ENCODE data around the gene TRMT10B. TPM values are rescaled to one million over a fixed set of nuclear protein-coding genes. Genes with fewer than 3 reads are reported as not detected.

The TRMT10B gene
- total RNA-seq, 1 donor from 2014 or later: 4.2 TPM

GRCh38 chr9:37715991-37716505, 37.6 kb upstream of the TRMT10B start:
- Histone ChIP-seq H3K9ac (ENCODE audit: low read length) (no peak overlapping the region), H3K4me1 (ENCODE audit: insufficient read depth, low read length) (no peaks in the 10 kb centered on the region), H3K36me3 (ENCODE audit: insufficient read depth, low read length) (no peaks in the 10 kb centered on the region), H3K27me3 (ENCODE audit: insufficient read depth, low read length) (peaks cover 15% of the 10 kb centered on the region), H3K9me3 (ENCODE audit: insufficient read depth, low read depth, low read length) (no peaks in the 10 kb centered on the region), H3K27ac (ENCODE audit: low read depth, low read length) (no peak overlapping the region), H2AFZ (ENCODE audit: low read depth, low read length) (no peak overlapping the region), H3K79me2 (ENCODE audit: insufficient read depth, low read length) (no peaks in the 10 kb centered on the region), H3K4me2 (ENCODE audit: low read length) (no peak overlapping the region), H3K4me3 (ENCODE audit: insufficient read depth, low read depth, low read length) (no peak overlapping the region), H4K20me1 (ENCODE audit: insufficient read depth, low read length) (no peaks in the 10 kb centered on the region)
- no peaks in the 10 kb centered on the region for H3K4me1 Mint-ChIP-seq (ENCODE audit: low read depth, unreplicated experiment)
- H3K27ac Mint-ChIP-seq (ENCODE audit: unreplicated experiment): no peak overlapping the region
- FAIRE-seq: no peak
- H3K27me3 Mint-ChIP-seq (ENCODE audit: low read depth, unreplicated experiment): peaks cover 6% of the 10 kb centered on the region
- DNase-seq (ENCODE audit: low read depth): no peak
- H3K36me3 Mint-ChIP-seq (ENCODE audit: low read depth, unreplicated experiment): no peaks in the 10 kb centered on the region
- no peaks in the 10 kb centered on the region for H3K9me3 Mint-ChIP-seq (ENCODE audit: unreplicated experiment)
- TF ChIP-seq EZH2 (IDR thresholded peaks at IDR 0.05; ENCODE audit: insufficient read depth, low read length): no peak
- TF ChIP-seq, protein P1, sequence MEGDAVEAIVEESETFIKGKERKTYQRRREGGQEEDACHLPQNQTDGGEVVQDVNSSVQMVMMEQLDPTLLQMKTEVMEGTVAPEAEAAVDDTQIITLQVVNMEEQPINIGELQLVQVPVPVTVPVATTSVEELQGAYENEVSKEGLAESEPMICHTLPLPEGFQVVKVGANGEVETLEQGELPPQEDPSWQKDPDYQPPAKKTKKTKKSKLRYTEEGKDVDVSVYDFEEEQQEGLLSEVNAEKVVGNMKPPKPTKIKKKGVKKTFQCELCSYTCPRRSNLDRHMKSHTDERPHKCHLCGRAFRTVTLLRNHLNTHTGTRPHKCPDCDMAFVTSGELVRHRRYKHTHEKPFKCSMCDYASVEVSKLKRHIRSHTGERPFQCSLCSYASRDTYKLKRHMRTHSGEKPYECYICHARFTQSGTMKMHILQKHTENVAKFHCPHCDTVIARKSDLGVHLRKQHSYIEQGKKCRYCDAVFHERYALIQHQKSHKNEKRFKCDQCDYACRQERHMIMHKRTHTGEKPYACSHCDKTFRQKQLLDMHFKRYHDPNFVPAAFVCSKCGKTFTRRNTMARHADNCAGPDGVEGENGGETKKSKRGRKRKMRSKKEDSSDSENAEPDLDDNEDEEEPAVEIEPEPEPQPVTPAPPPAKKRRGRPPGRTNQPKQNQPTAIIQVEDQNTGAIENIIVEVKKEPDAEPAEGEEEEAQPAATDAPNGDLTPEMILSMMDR (IDR thresholded peaks at IDR 0.05; ENCODE audit: insufficient read depth, low read depth, low read length): no peak
- H3K4me3 Mint-ChIP-seq (ENCODE audit: unreplicated experiment): no peak overlapping the region

- Histone ChIP-seq H3K36me3 (ENCODE audit: insufficient read depth, low read length) (no peaks in the 10 kb centered on the region), H3K9ac (ENCODE audit: low read length) (no peak overlapping the region), H3K27me3 (ENCODE audit: insufficient read depth, low read length) (peaks cover 11% of the 10 kb centered on the region), H3K4me3 (ENCODE audit: insufficient read depth, low read depth, low read length) (no peak overlapping the region), H3K79me2 (ENCODE audit: insufficient read depth, low read length) (no peaks in the 10 kb centered on the region), H3K4me2 (ENCODE audit: low read length) (no peak overlapping the region), H3K4me1 (ENCODE audit: insufficient read depth, low read length) (no peaks in the 10 kb centered on the region), H3K27ac (ENCODE audit: low read depth, low read length) (no peak overlapping the region), H3K9me3 (ENCODE audit: insufficient read depth, low read depth, low read length) (no peaks in the 10 kb centered on the region), H4K20me1 (ENCODE audit: insufficient read depth, low read length) (no peaks in the 10 kb centered on the region), H2AFZ (ENCODE audit: low read depth, low read length) (no peak overlapping the region)
- Mint-ChIP-seq H3K4me1 (ENCODE audit: low read depth, unreplicated experiment) (no peaks in the 10 kb centered on the region), H3K27ac (ENCODE audit: unreplicated experiment) (no peak overlapping the region), H3K36me3 (ENCODE audit: low read depth, unreplicated experiment) (no peaks in the 10 kb centered on the region), H3K27me3 (ENCODE audit: low read depth, unreplicated experiment) (peaks cover 7% of the 10 kb centered on the region), H3K9me3 (ENCODE audit: unreplicated experiment) (no peaks in the 10 kb centered on the region), H3K4me3 (ENCODE audit: unreplicated experiment) (no peak overlapping the region)
- no peak for TF ChIP-seq EZH2 (IDR thresholded peaks at IDR 0.05; ENCODE audit: insufficient read depth, low read length)
- TF ChIP-seq, protein P1 (IDR thresholded peaks at IDR 0.05; ENCODE audit: insufficient read depth, low read depth, low read length): no peak
- DNase-seq (ENCODE audit: low read depth) (no peak), FAIRE-seq (no peak)
Measured at GRCh38 chr9:37719526-37719925, 34.1 kb upstream of the TRMT10B start.

DNA sequence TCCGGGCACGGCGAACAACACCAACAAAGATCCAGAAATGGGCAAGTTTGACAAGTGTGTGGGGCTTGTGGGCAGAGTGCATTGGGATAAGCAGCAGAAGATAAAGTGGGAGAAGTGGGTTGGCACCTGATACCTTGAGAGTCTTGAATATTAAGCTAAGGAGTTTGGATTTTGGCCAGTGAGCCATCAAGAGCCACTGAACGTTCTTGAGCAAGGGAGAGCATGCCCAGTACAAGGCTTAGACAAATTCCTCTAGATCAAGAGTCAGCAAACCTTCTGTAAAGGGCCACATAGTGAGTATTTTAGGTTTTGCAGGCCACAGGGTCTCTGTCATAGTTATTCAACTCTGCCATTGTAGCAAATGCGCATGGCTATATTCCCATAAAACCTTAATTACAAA, 26.6 kb upstream of the TRMT10B start:
- H3K27ac Mint-ChIP-seq (ENCODE audit: unreplicated experiment): no peak overlapping the region
- H3K4me3 Mint-ChIP-seq (ENCODE audit: unreplicated experiment): no peak overlapping the region
- no peaks in the 10 kb centered on the region for H3K9me3 ChIP-seq (ENCODE audit: insufficient read depth, low read depth, low read length)
- no peak overlapping the region for H3K9ac ChIP-seq (ENCODE audit: low read length)
- no peaks in the 10 kb centered on the region for H4K20me1 ChIP-seq (ENCODE audit: insufficient read depth, low read length)
- H3K36me3 ChIP-seq (ENCODE audit: insufficient read depth, low read length): no peaks in the 10 kb centered on the region
- peaks cover 11% of the 10 kb centered on the region for H3K27me3 ChIP-seq (ENCODE audit: insufficient read depth, low read length)
- H3K4me1 ChIP-seq (ENCODE audit: insufficient read depth, low read length): no peaks in the 10 kb centered on the region
- H3K4me3 ChIP-seq (ENCODE audit: insufficient read depth, low read depth, low read length): no peak overlapping the region
- H3K27me3 Mint-ChIP-seq (ENCODE audit: low read depth, unreplicated experiment): peaks cover 22% of the 10 kb centered on the region
- DNase-seq (ENCODE audit: low read depth) (no peak), FAIRE-seq (no peak)
- H3K79me2 ChIP-seq (ENCODE audit: insufficient read depth, low read length): no peaks in the 10 kb centered on the region
- no peak overlapping the region for H3K4me2 ChIP-seq (ENCODE audit: low read length)
- H3K4me1 Mint-ChIP-seq (ENCODE audit: low read depth, unreplicated experiment): peaks cover 9% of the 10 kb centered on the region
- H2AFZ ChIP-seq (ENCODE audit: low read depth, low read length): no peak overlapping the region
- TF ChIP-seq, protein P1 (IDR thresholded peaks at IDR 0.05; ENCODE audit: insufficient read depth, low read depth, low read length): no peak
- TF ChIP-seq EZH2 (IDR thresholded peaks at IDR 0.05; ENCODE audit: insufficient read depth, low read length): no peak
- no peak overlapping the region for H3K27ac ChIP-seq (ENCODE audit: low read depth, low read length)
- peaks cover 6% of the 10 kb centered on the region for H3K9me3 Mint-ChIP-seq (ENCODE audit: unreplicated experiment)
- H3K36me3 Mint-ChIP-seq (ENCODE audit: low read depth, unreplicated experiment): no peaks in the 10 kb centered on the region
